ENCODE data around the gene FAM210A.

DNA sequence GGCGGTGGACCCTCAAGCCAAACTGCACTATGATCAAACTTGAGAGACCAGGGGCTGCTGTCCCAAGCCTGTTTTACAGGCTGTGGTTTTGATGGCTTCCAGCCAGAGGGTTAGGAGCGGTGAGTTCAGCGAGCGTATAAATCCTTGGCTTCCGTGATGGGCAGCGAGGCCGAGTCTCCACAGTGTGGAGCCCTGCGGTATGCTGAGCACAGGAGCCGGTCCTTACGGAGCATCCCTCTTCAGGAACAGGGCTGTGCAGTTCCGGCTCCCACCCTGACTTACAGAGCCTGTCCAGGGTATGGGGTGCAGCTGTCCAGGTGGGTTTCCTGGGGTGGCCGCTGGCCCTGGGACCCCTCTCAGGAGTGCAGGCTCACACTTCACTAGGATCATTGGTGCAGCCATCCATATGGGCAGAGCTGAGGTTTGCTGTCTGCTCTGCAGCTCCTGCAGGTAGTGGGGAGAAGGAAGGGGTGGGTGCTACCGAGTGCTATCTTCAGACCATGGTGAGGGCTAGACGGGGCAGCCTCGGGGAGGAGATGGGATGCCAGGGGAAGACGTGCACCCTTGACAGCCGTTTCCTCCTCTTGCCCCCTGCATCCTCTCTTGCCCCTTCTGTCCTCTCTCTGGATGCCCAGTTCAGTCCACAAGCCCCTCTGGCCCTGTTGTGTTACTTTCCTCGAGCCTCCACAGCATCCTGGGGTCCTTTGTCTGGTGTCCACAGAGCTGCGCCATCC, 104.3 kb downstream of the FAM210A start:
- TF ChIP-seq CTCF (conservative IDR thresholded peaks at IDR 0.05; ENCODE audit: low read depth, low read length) (no peak), EZH2 (IDR thresholded peaks at IDR 0.05; ENCODE audit: low read length, unreplicated experiment) (no peak), EZH2phosphoT487 (IDR thresholded peaks at IDR 0.05; ENCODE audit: borderline replicate concordance, low read length) (no peak)
